HepG2 (cell line): ENCODE results near the gene SEMA4A. TPM values are rescaled to one million over a fixed set of nuclear protein-coding genes. Genes with fewer than 3 reads are reported as not detected.
A peak's percentile ranks its signal among the peaks of the same experiment; 100 is the strongest.

Source experiments
- ATAC-seq: fragments of 200-7000 bp; cut with Tn5 transposase; 3 replicates; pipeline ENCODE4 v1.9.1; 2020; ENCODE audit warnings: mild to moderate bottlenecking, moderate library complexity
- BruUV-seq: library from RNA; stranded (reverse); fragments of 400-500 nt; replicated peaks from 2 replicates; lab custom pipeline; 2021; lab: Mats Ljungman, UMichigan
- CTCF ChIA-PET: fragments of 300-600 bp; formaldehyde crosslinking; extraction: SDS; loops from one replicate; lab custom pipeline; 2021; ENCODE audit warnings: low total read pairs, inconsistent platforms, low intra/inter-chr PET ratio; lab: Yijun Ruan, JAX
- POLR2A ChIA-PET: fragments of 350-600 bp; sonication (Branson Sonifier 250); formaldehyde crosslinking; loops from one replicate; lab custom pipeline; 2020; ENCODE audit warnings: antibody characterized with exemption, inconsistent platforms; lab: Yijun Ruan, JAX
- DNase-seq: peaks from one replicate; pipeline ENCODE4 v3.0.0-alpha.2; 2015; ENCODE audit warnings: low spot score
- FAIRE-seq: peaks from 3 replicates; lab custom pipeline; 2011; peaks lifted over from hg19 to GRCh38; lab: Jason Lieb, UNC
- H2AFZ ChIP-seq: one replicate; pipeline ENCODE4 v1.6.1; 2011; ENCODE audit warnings: low read length, inconsistent platforms
- H3K27ac ChIP-seq: fragments of 300-600 bp; 3 replicates; pipeline ENCODE4 v1.8.0; 2011; ENCODE audit warnings: mixed run types, mild to moderate bottlenecking, mixed read lengths, low read length, inconsistent platforms; ENCODE audit not compliant: insufficient read depth; ENCODE audit errors: extremely low read length
- H3K27me3 ChIP-seq, 2 experiments: fragments of 200-600 bp in 1 of 2; 2 replicates in 1 of 2; 3 replicates in 1 of 2; pipeline versions ENCODE4 v1.6.0 to v1.8.0; 2011; ENCODE audit warnings: low read length in 2 of 2, mild to moderate bottlenecking in 2 of 2, moderate library complexity in 2 of 2, inconsistent platforms in 1 of 2; ENCODE audit not compliant: insufficient read depth in 2 of 2, control insufficient read depth in 1 of 2
- H3K36me3 ChIP-seq, 2 experiments: fragments of 200-600 bp in 1 of 2; replicated peaks in 1 of 2; 2 replicates in 1 of 2; 3 replicates in 1 of 2; pipeline versions ENCODE4 v1.5.1 to v1.8.0; 2011; ENCODE audit warnings: low read length in 2 of 2, inconsistent platforms in 1 of 2; ENCODE audit not compliant: insufficient read depth in 2 of 2, control insufficient read depth in 1 of 2
- H3K4me1 ChIP-seq: 2 replicates; pipeline ENCODE4 v1.5.1; 2012; ENCODE audit warnings: low read length, inconsistent platforms; ENCODE audit not compliant: insufficient read depth
- H3K4me2 ChIP-seq: 2 replicates; pipeline ENCODE4 v1.6.0; 2011; ENCODE audit warnings: low read depth, low read length, inconsistent platforms
- H3K4me3 ChIP-seq, 3 experiments: fragments of 200-600 bp in 1 of 3; sonication (generic), shearing (Covaris generic) in 1 of 3; replicated peaks in 1 of 3; 2 replicates each; pipeline ENCODE4 v1.5.1; 2011 to 2016; ENCODE audit warnings: low read length in 3 of 3, inconsistent platforms in 2 of 3, low read depth in 2 of 3, mild to moderate bottlenecking in 2 of 3, control low read depth in 1 of 3, mixed read lengths in 1 of 3; ENCODE audit not compliant: insufficient read depth in 1 of 3
- H3K79me2 ChIP-seq: one replicate; pipeline ENCODE4 v1.6.1; 2011; ENCODE audit warnings: low read length, inconsistent platforms; ENCODE audit not compliant: insufficient read depth
- H3K9ac ChIP-seq: 2 replicates; pipeline ENCODE4 v1.6.0; 2011; ENCODE audit warnings: mild to moderate bottlenecking, low read depth, low read length, inconsistent platforms; ENCODE audit not compliant: insufficient read depth
- H3K9me3 ChIP-seq: 2 replicates; pipeline ENCODE4 v1.5.1; 2012; ENCODE audit warnings: mild to moderate bottlenecking, low read length
- H4K20me1 ChIP-seq: 2 replicates; pipeline ENCODE4 v1.6.0; 2011; ENCODE audit warnings: inconsistent platforms, mild to moderate bottlenecking, low read length, moderate library complexity; ENCODE audit not compliant: insufficient read depth
- GPBP1L1 ChIP-seq: sonication (generic); formaldehyde crosslinking; IDR thresholded peaks from 2 replicates; pipeline ENCODE4 v1.5.0; 2020; ENCODE audit warnings: mild to moderate bottlenecking, missing genetic modification reagents
- KDM2A ChIP-seq: sonication (generic); formaldehyde crosslinking; IDR thresholded peaks from 2 replicates; pipeline ENCODE4 v1.4.0; 2020; ENCODE audit warnings: low read depth, missing genetic modification reagents, borderline replicate concordance
- KDM5A ChIP-seq: fragments of 200-600 bp; sonication (generic); IDR thresholded peaks from 2 replicates; pipeline ENCODE4 v1.7.0; 2018; ENCODE audit warnings: antibody characterized with exemption, mild to moderate bottlenecking, low read length, borderline replicate concordance
- KDM5B ChIP-seq: sonication (generic); formaldehyde crosslinking; IDR thresholded peaks from 2 replicates; pipeline ENCODE4 v1.4.0; 2020; ENCODE audit warnings: missing genetic modification reagents, mild to moderate bottlenecking, borderline replicate concordance
- NFE2 ChIP-seq: sonication (generic); formaldehyde crosslinking; IDR thresholded peaks from 2 replicates; pipeline ENCODE4 v1.4.0; 2020; ENCODE audit warnings: missing genetic modification reagents
- NPAS2 ChIP-seq: sonication (generic); formaldehyde crosslinking; IDR thresholded peaks from 2 replicates; pipeline ENCODE4 v1.8.0; 2022; ENCODE audit warnings: mild to moderate bottlenecking, missing genetic modification reagents, borderline replicate concordance
- SMAD3 ChIP-seq: sonication (generic); formaldehyde crosslinking; IDR thresholded peaks from 2 replicates; pipeline ENCODE4 v1.4.0; 2020; ENCODE audit warnings: missing genetic modification reagents
- TBP ChIP-seq: sonication (generic); formaldehyde crosslinking; IDR thresholded peaks from 2 replicates; pipeline ENCODE4 v1.5.0; 2020; ENCODE audit warnings: missing genetic modification reagents
- TEAD3 ChIP-seq: optimal IDR thresholded peaks from 2 replicates; pipeline ENCODE3; 2016; ENCODE audit warnings: borderline replicate concordance
- TP53 ChIP-seq: sonication (generic); formaldehyde crosslinking; conservative IDR thresholded peaks from 2 replicates; pipeline ENCODE4 v1.4.0; 2020; ENCODE audit warnings: missing genetic modification reagents
- WIZ ChIP-seq: sonication (generic); formaldehyde crosslinking; IDR thresholded peaks from 2 replicates; pipeline ENCODE4 v1.5.1; 2020; ENCODE audit warnings: mild to moderate bottlenecking, missing genetic modification reagents
- ZBTB8A ChIP-seq: sonication (generic); formaldehyde crosslinking; IDR thresholded peaks from 2 replicates; pipeline ENCODE4 v1.4.0; 2020; ENCODE audit warnings: mild to moderate bottlenecking, low read depth, missing genetic modification reagents, borderline replicate concordance
- ZNF143 ChIP-seq: sonication (generic); formaldehyde crosslinking; IDR thresholded peaks from 2 replicates; pipeline ENCODE4 v1.4.0; 2020; ENCODE audit warnings: missing genetic modification reagents
- ZNF225 ChIP-seq: sonication (generic); formaldehyde crosslinking; IDR thresholded peaks from 2 replicates; pipeline ENCODE4 v1.4.0; 2020; ENCODE audit warnings: mild to moderate bottlenecking, missing genetic modification reagents
- ZNF335 ChIP-seq: sonication (generic); formaldehyde crosslinking; IDR thresholded peaks from 2 replicates; pipeline ENCODE4 v1.4.0; 2020; ENCODE audit warnings: missing genetic modification reagents
- ZNF354B ChIP-seq: sonication (generic); formaldehyde crosslinking; IDR thresholded peaks from 2 replicates; pipeline ENCODE4 v1.8.0; 2022; ENCODE audit warnings: mild to moderate bottlenecking, missing genetic modification reagents
- ZNF496 ChIP-seq: sonication (generic); formaldehyde crosslinking; IDR thresholded peaks from 2 replicates; pipeline ENCODE4 v1.8.1; 2023; ENCODE audit warnings: mild to moderate bottlenecking, moderate library complexity, missing genetic modification reagents; ENCODE audit not compliant: insufficient replicate concordance
- ZNF703 ChIP-seq: sonication (generic); formaldehyde crosslinking; IDR thresholded peaks from 2 replicates; pipeline ENCODE4 v1.5.1; 2020; ENCODE audit warnings: missing genetic modification reagents, mild to moderate bottlenecking, moderate library complexity, borderline replicate concordance
- WGBS: methylation state at CpG from one replicate; pipeline ENCODE4 v1.1.6; 2017; ENCODE audit warnings: low lambda C conversion rate; 5-methylcytosine and 5-hydroxymethylcytosine counted together
- in situ Hi-C: cut with HindIII; loops from 2 replicates; pipeline ENCODE4 v1.10.0; 2017; ENCODE audit warnings: low pct_unique_long_range_greater_than_20kb; ENCODE audit not compliant: extremely low pct_ligation_motif_present
- intact Hi-C: fragments of 100-400 bp; cut with micrococcal nuclease; formaldehyde crosslinking; loops from one replicate; pipeline ENCODE4 v1.10.0; 2022; ENCODE audit not compliant: unreplicated experiment
- polyA plus RNA-seq, 8 experiments: library from polyadenylated mRNA; depleted of rRNA in 3 of 8; stranded (reverse) in 7 of 8; unstranded in 1 of 8; fragments of >200 nt; fragmentation: Illumina TruSeq in 4 of 8; extraction: Trizol in 4 of 8; gene quantifications; 2 replicates each; pipeline versions ENCODE4 v1.2.1 to v1.2.3, GENCODE V29; 2011 to 2016; ENCODE audit warnings: low read depth in 4 of 8, missing spikeins in 1 of 8, mixed read lengths in 1 of 8; ENCODE audit not compliant: insufficient read depth in 1 of 8
- total RNA-seq, 5 experiments: library from RNA; depleted of rRNA; stranded (reverse); fragments of >200 nt; fragmentation: Illumina TruSeq; extraction: Trizol; gene quantifications; 2 replicates each; pipeline ENCODE4 v1.2.3, GENCODE V29; 2016; ENCODE audit warnings: low read depth in 1 of 5
- TF ChIP-seq, protein P1 (sequence below): sonication (generic); formaldehyde crosslinking; IDR thresholded peaks from 2 replicates; pipeline ENCODE4 v1.5.0; 2020; ENCODE audit warnings: mild to moderate bottlenecking, missing genetic modification reagents
- TF ChIP-seq, protein P2 (sequence below): sonication (generic); formaldehyde crosslinking; IDR thresholded peaks from 2 replicates; pipeline ENCODE4 v1.4.0; 2020; ENCODE audit warnings: missing genetic modification reagents; ENCODE audit errors: not compliant biosample characterization

Gene SEMA4A
- total and polyA plus RNA-seq, 2 of the 13 experiments (the other 11 are each of a cell fraction or from before 2014, with no cell fraction given), result 0.09 to 0.20 TPM

DNA sequence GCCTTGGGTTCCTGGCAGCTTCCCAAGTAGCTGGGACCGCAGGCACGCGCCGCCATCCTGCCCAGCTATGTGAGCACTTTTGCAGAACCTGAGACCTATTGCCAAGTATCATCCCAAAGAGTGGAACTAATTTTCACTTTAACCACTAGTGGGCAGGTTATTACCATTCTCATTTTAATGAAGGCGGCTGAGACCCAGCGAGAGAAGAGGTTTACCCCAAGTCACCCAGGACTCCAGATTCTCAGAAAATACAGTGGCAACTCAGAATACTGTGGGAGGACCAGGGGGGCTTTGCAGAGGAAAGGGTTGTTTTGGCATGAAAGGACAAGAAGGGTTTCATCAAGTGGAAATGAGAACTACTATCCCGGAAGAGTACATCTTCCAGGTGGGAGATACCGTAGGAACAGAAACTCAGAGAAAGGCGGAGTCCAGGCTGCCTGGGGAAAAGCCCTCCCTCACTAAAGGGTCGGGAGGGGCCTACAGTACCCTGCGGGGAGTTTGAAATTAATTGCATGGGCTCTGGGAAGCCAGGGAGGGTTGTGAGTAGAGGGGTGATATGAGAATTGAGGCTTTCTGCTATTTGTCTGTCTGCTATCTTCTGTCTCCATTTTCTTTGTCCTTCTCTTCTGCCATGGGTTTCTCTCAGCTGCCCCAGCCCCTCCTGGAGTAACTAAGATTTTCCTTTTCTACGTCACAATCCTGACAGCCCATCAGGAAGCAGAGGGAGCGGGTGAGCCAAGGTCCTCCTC, 7.2 kb upstream of the SEMA4A start:
- no TSS peak for BruUV-seq
- Histone ChIP-seq H3K79me2 (no peaks in the 10 kb centered on the region), H4K20me1 (no peaks in the 10 kb centered on the region), H2AFZ (peak overlapping the region; percentile 76), H3K27ac (peak overlapping the region; percentile 31), H3K4me1 (peaks cover 59% of the 10 kb centered on the region), H3K4me2 (peak overlapping the region; percentile 92), H3K27me3 (no peaks in the 10 kb centered on the region), H3K36me3 (no peaks in the 10 kb centered on the region), H3K4me3 (peak overlapping the region; percentile 44 to 63 (median 60)), H3K9me3 (no peaks in the 10 kb centered on the region), H3K9ac (peak overlapping the region; percentile 41)
- ChIA-PET POLR2A (interaction anchor here (0.7 to 3.9 kb wide), 8 partner anchors 25 to 136 kb away, joined by 3 to 38 read pairs (median 3); partner anchors contain the start of genes LMNA, PMF1 and SLC25A44), CTCF (interaction anchor here (0.7 to 1.9 kb wide), 4 partner anchors 16 to 174 kb away, joined by 3 to 44 read pairs (median 3); no protein-coding TSS in a partner anchor)
- in situ Hi-C loops (no loop called here), intact Hi-C loops (loop anchor here (1.0 to 5.0 kb wide), 2 partner anchors 36 to 79 kb away; no protein-coding TSS in a partner anchor)
- peak; percentile 68 for ATAC-seq
- peak; percentile 86 for DNase-seq
- 13% methylated on average over 13 of the region's 13 CpGs for WGBS
- peak; percentile 83 for FAIRE-seq
- TF ChIP-seq NFE2 (CRISPR knock-in tag), result no peak
- TF ChIP-seq TP53 (CRISPR knock-in tag), result no peak
- TF ChIP-seq SMAD3 (CRISPR knock-in tag), result peak; percentile 62; the same call in 1 of the 2 replicates
- no peak for TF ChIP-seq ZNF225
- TF ChIP-seq ZNF143 (CRISPR knock-in tag), result no peak
- no peak for TF ChIP-seq ZNF335 (CRISPR knock-in tag)
- TF ChIP-seq ZNF354B (CRISPR knock-in tag), result no peak
- TF ChIP-seq, protein P1, sequence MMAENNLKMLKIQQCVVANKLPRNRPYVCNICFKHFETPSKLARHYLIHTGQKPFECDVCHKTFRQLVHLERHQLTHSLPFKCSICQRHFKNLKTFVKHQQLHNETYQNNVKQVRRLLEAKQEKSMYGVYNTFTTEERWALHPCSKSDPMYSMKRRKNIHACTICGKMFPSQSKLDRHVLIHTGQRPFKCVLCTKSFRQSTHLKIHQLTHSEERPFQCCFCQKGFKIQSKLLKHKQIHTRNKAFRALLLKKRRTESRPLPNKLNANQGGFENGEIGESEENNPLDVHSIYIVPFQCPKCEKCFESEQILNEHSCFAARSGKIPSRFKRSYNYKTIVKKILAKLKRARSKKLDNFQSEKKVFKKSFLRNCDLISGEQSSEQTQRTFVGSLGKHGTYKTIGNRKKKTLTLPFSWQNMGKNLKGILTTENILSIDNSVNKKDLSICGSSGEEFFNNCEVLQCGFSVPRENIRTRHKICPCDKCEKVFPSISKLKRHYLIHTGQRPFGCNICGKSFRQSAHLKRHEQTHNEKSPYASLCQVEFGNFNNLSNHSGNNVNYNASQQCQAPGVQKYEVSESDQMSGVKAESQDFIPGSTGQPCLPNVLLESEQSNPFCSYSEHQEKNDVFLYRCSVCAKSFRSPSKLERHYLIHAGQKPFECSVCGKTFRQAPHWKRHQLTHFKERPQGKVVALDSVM (CRISPR knock-in tag), result 0 out of 2 replicates have a peak, but pooled peaks have one; percentile 16
- no peak for TF ChIP-seq NPAS2 (CRISPR knock-in tag)
- no peak for TF ChIP-seq TBP (CRISPR knock-in tag)
- no peak for TF ChIP-seq ZBTB8A (CRISPR knock-in tag)
- TF ChIP-seq TEAD3 (CRISPR knock-in tag), result peak; percentile 77
- TF ChIP-seq, protein P2, sequence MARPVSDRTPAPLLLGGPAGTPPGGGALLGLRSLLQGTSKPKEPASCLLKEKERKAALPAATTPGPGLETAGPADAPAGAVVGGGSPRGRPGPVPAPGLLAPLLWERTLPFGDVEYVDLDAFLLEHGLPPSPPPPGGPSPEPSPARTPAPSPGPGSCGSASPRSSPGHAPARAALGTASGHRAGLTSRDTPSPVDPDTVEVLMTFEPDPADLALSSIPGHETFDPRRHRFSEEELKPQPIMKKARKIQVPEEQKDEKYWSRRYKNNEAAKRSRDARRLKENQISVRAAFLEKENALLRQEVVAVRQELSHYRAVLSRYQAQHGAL, result no peak
- peak; percentile 37; the same call in 1 of the 2 replicates for TF ChIP-seq KDM2A (CRISPR knock-in tag)
- no peak for TF ChIP-seq ZNF703 (CRISPR knock-in tag)
- TF ChIP-seq KDM5A, result no peak
- no peak for TF ChIP-seq ZNF496 (CRISPR knock-in tag)
- TF ChIP-seq WIZ, result no peak
- no peak for TF ChIP-seq GPBP1L1 (CRISPR knock-in tag)
- TF ChIP-seq KDM5B (CRISPR knock-in tag), result peak; percentile 55; the same call in 1 of the 2 replicates
